NCI-H128 (cell line): ENCODE data around the gene SHC3.
A peak's percentile ranks its signal among the peaks of the same experiment; 100 is the strongest.

Experiments used
- DNase-seq: peaks from one replicate; lab custom pipeline; 2025; ENCODE audit not compliant: unreplicated experiment; lab: John Stamatoyannopoulos, UW

Gene SHC3

GRCh38 chr9:89005323-89005722, 173.3 kb downstream of the SHC3 start:
- no peak for DNase-seq

DNA sequence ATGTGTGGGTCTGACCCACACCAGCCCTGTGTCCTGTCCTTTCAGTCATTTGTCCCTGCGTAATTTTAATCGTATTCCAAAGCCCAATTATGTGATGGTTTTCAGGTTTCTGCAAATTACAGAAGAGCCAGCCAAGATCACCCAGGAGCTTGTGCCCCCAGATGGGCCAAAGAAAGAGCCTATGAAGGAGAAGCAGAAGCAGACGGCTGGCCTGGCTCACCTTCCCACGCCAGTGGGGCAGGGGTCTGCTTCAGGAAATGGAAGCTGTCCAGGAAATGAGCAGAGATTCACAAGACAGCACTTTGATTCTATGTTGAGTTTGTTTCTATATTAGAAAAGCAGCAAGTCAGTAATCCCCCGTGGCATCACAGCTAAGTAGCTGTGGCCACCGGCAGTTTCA, 175.6 kb downstream of the SHC3 start:
- DNase-seq, result no peak

DNA sequence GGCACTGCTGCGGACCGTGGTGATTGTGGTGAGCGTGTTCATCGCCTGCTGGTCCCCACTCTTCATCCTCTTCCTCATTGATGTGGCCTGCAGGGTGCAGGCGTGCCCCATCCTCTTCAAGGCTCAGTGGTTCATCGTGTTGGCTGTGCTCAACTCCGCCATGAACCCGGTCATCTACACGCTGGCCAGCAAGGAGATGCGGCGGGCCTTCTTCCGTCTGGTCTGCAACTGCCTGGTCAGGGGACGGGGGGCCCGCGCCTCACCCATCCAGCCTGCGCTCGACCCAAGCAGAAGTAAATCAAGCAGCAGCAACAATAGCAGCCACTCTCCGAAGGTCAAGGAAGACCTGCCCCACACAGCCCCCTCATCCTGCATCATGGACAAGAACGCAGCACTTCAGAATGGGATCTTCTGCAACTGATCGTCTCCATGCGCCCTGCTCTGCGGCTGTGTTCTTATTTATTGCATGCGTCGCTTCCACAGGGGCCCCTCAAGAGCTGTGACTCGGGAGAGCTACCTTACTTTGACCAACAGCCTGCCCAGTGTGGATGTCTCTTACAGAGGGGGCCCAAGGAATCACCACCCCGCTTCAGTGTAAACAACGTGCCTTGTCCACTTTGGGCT, 176.6 kb downstream of the SHC3 start:
- no peak for DNase-seq

DNA sequence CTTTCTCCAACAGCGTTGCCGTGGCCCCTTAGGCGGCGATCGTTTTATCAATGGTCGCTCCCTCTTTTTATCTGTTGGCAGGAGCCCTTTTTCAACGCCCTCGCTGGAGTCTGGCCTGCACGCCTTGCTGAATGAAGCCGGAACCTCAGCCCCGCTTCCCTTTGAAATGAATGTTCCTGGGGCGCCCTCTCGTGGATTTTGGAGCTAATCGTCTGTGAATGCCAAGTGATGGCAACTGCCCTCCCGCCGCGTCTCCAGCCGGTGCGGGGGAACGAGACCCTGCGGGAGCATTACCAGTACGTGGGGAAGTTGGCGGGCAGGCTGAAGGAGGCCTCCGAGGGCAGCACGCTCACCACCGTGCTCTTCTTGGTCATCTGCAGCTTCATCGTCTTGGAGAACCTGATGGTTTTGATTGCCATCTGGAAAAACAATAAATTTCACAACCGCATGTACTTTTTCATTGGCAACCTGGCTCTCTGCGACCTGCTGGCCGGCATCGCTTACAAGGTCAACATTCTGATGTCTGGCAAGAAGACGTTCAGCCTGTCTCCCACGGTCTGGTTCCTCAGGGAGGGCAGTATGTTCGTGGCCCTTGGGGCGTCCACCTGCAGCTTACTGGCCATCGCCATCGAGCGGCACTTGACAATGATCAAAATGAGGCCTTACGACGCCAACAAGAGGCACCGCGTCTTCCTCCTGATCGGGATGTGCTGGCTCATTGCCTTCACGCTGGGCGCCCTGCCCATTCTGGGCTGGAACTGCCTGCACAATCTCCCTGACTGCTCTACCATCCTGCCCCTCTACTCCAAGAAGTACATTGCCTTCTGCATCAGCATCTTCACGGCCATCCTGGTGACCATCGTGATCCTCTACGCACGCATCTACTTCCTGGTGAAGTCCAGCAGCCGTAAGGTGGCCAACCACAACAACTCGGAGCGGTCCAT, 177.4 kb downstream of the SHC3 start:
- peak; percentile 79 for DNase-seq

DNA sequence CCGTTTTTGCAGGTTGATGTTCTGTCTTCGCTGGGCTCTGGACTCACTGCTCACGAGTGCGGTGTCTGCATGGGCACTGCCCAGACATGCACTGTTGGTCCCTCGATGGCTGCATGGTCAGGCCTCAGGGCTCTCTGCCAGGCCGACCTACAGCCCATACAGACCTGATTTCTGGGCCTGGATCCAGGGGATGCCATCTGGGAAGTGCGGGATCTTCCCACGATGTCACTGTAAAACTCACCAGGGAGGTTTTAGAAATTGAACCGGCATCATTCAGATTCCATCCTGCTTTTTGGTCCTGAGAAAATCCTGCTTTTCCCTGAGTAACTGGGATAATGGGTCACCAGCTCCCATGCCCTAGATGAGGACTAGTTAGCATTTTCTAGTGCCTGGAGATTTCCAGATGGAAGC, 178.2 kb downstream of the SHC3 start:
- no peak for DNase-seq

DNA sequence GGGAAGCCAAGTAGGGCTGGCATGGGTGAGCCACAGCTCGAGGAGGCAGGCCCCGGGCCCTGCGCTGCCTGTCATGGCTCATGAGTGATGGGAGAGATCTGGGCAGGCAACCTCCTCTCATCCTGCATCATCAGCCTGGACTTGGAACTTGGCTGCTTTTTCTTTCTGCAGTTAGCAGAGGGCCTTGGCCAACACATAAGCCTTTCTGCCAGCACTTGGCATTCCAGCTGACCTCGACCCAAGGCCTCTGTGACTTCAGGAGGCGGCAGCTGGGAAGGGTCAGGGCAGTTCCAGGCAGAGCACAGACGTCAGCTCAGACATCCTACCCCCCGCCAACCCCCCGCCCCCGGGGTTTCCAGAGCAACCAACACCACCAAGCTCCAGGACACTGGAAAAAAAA, 179.7 kb downstream of the SHC3 start:
- DNase-seq, result no peak

- DNase-seq, result no peak
Measured at GRCh38 chr9:88998503-88998902, 180.1 kb downstream of the SHC3 start.

- DNase-seq, result no peak
Measured at GRCh38 chr9:88997646-88998045, 181.0 kb downstream of the SHC3 start.

DNA sequence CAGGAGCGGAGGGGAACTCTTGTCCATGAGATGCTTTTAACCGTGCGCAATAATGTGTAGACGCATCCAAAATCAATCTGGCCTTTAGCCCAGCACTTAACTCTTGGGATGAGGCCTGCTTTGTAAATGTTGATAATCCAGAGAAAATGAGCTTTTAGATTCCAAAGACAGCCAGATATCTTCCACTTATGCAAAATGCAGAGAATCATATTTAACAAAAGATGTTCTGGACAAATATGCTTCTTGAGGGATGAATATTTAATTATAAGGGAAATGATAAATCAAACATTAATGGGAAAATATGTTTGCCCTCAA, 181.7 kb downstream of the SHC3 start:
- no peak for DNase-seq

- no peak for DNase-seq
Measured at GRCh38 chr9:88996046-88996920, 182.3 kb downstream of the SHC3 start.

- DNase-seq, result no peak
Measured at GRCh38 chr9:88995627-88996026, 183.0 kb downstream of the SHC3 start.

GRCh38 chr9:88995200-88995577, 183.4 kb downstream of the SHC3 start:
- no peak for DNase-seq

DNA sequence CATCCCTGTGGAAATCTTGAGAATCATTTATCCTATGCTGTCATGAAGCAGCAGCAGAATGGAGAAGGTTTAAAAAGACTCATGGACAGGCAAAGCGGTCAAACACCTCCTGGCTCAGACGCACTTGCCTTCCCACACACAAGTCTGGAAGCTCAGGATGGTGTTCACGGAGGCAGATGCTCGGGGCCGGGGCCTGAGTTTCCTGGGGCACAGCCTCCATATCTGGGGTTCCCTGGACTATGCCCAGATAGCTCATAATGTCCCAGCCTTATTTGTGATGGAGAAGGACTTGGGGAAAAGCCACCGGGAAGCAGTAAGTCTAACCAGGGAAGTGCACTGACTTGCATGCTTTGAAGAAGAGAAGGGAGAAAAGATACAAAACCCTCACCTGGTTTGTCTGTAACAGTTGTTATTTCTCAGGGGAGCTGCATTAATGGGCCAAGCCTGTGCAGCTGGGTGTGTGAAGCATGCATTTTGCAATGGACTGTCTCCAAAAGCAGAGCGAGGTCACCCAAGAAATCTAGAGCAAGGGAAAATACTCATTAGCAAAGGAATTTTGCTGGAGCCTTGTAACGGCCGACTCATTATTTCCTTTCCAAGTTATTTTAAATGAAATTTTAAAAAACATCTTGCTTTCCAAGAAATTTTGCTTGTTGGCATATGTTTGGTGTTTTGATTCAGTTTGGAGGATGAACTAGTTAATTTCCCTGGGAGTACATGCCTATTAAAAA, 184.0 kb downstream of the SHC3 start:
- DNase-seq, result no peak

GRCh38 chr9:88993871-88994460, 184.7 kb downstream of the SHC3 start:
- no peak for DNase-seq

DNA sequence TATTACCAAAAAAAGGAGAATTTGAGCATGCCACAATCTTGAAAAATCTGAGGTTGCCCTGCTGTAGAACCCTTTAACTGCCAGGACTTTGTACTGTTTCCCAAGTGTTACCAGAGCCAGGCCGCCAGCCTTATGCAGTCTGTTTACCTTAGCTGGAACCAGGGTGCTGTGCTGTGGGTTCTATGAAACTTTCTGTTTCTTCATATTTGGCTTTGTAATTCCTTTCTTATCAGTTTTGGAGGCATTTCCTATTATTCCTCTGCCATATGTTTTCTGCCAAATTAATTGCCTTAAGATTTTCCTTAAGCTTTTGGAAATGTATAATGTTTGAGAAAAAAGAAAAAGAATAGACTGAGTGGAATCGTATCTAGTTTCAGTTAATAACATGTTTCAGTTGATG, 185.3 kb downstream of the SHC3 start:
- DNase-seq, result no peak

DNA sequence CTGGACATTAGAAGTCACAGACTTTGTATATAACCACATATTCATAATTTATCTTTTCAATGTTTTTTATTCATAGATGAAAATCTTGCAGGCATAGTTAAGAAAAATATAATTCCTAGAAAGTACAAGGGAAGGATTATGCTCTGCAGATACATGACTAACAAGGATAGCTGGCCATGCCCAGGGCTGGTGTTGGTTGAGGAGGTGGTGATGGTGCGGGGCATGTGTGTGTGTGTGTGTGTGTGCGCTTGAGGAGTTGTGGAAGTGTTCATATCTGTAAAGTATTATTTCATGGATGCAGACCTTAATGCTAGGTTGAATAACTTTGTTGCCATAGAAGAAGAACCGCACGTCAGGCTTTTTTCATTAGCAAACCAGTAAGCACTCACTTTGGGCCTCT, 186.1 kb downstream of the SHC3 start:
- no peak for DNase-seq

DNA sequence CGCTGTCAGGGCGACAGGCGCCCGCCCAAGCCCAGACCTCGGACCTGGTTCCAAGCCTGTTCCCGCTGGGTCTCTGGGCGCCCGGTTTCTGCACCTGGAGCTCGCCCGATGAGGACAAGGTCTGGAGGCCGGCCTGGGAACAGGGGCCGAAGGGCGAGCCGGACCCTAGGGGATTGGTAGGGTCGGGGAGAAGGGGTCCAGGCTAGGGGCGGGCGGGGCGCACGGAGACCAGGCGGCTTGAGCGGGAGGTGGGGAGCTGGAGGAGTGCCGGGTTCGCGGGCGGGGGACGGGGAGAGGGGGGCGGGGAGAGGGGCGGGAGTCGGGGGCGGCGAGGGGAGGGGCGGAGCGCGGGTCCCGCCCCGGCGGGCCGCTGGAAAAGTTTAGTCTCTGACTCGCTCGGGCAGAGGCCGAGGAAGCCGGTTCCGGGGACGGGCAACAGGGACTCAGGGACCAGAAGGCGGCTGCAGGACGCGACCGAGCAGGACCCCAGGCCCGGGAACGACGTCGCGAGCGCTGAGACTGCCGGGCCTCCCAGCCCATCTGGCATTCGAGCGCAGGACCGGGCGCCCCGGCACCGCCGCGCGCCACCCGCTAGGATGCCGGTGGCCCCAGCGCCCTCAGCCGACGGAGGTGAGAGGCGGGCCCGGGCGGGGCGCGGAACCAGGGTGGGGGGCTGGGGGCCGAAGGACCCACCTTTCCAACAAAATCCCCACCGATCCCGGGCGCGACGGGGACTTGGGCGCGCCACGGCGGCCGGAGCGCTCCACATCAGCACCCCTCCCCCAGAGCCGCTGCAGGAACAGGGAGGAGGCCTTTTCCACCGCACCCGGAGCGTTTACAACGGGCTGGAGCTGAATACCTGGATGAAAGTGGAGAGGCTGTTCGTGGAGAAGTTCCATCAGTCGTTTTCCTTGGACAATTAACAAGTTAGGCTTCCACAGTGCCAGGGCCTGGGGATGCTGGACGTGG, 187.3 kb downstream of the SHC3 start, which contains the start of gene S1PR3:
Gene S1PR3, plus strand, starts transcription at position 403 of the 969 bp plus-strand sequence. CDS start 9,733 bp downstream, outside the sequence.
- no peak for DNase-seq

DNA sequence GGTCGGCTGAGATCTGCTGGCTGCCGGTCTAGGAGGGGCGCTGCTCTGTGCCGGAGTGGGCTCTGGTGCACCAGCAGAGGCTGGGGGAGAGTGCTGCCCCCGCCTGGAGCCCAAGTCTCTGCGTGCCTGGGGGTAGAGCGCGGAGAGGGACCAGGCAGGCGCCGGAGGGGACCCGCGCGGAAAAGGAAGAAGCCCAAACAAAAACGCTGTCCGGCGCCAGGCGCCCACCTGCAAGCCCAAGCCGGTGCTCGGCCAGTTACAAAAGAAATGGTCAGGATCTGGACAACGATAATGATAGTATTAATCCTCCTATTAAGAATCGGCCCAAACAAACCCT, 187.9 kb downstream of the SHC3 start:
- no peak for DNase-seq

GRCh38 chr9:88990041-88990728, 188.4 kb downstream of the SHC3 start:
- no peak for DNase-seq
